Activated CD4-positive, alpha-beta memory T cell treated with anti-CD3 and anti-CD28 coated beads for 36 hours (primary cell): ENCODE data around the gene PNPLA6. TPM values are rescaled to one million over a fixed set of nuclear protein-coding genes. Genes with fewer than 3 reads are reported as not detected.
A peak's percentile ranks its signal among the peaks of the same experiment; 100 is the strongest.

Source experiments
- CTCF ChIA-PET: fragments of 350-600 bp; sonication (Branson Sonifier 250); formaldehyde crosslinking; loops from one replicate; lab custom pipeline; 2021; ENCODE audit warnings: antibody characterized with exemption, inconsistent platforms; lab: Charles Lee
- POLR2A ChIA-PET: fragments of 350-600 bp; sonication (Branson Sonifier 250); formaldehyde crosslinking; loops from one replicate; lab custom pipeline; 2021; ENCODE audit warnings: antibody characterized with exemption; lab: Charles Lee
- DNase-seq: peaks from one replicate; pipeline ENCODE4 v3.0.0-alpha.2; 2020
- H3K27ac Mint-ChIP-seq: one replicate; pipeline ENCODE4 v1.8.0; 2021; ENCODE audit warnings: mixed read lengths
- H3K27me3 Mint-ChIP-seq: one replicate; pipeline ENCODE4 v1.8.0; 2021; ENCODE audit warnings: mixed read lengths
- H3K36me3 Mint-ChIP-seq: one replicate; pipeline ENCODE4 v1.8.0; 2021; ENCODE audit warnings: mixed read lengths
- H3K4me1 Mint-ChIP-seq: one replicate; pipeline ENCODE4 v1.8.0; 2021; ENCODE audit warnings: low read depth, mixed read lengths
- H3K4me3 Mint-ChIP-seq: one replicate; pipeline ENCODE4 v1.8.0; 2021; ENCODE audit warnings: mild to moderate bottlenecking, mixed read lengths
- H3K9me3 Mint-ChIP-seq: one replicate; pipeline ENCODE4 v1.8.0; 2021; ENCODE audit warnings: mixed read lengths
- intact Hi-C: fragments of 100-400 bp; cut with micrococcal nuclease; formaldehyde crosslinking; loops from one replicate; pipeline ENCODE4 v1.15.1; 2023
- total RNA-seq, 2 experiments: library from RNA; stranded (reverse); gene quantifications; one replicate each; pipeline ENCODE4 v1.2.3, GENCODE V29; 2021

PNPLA6 gene
- total RNA-seq, 2 experiments from 2014 or later: 106 to 121 TPM

DNA sequence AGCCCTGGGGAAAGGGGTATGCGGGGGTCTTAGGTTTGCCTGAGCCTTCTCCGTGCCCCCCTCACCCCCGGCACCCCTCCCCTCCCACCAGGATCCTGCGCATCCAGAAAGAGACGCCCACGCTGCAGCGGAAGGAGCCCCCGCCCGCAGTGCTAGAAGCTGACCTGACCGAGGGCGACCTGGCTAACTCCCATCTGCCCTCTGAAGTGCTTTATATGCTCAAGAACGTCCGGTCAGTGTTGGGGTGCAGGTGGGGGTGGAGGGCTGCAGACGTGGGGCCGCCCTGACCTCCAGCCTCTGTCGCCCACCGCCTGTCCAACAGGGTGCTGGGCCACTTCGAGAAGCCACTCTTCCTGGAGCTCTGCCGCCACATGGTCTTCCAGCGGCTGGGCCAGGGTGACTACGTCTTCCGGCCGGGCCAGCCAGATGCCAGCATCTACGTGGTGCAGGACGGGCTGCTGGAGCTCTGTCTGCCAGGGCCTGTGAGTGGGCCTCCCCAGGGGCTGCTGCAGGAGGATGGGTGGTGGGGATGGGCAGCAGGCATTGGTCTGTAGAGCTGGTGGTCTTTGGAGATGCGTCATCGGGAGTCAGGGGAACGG lies 4.4 kb downstream of the PNPLA6 start:
- no peaks in the 10 kb centered on the region for H3K9me3 Mint-ChIP-seq
- no peaks in the 10 kb centered on the region for H3K27me3 Mint-ChIP-seq
- no peak for DNase-seq
- H3K4me3 Mint-ChIP-seq: no peak overlapping the region
- intact Hi-C loops: loop anchor here (10.0 kb wide), 1 partner anchor 145 kb away; no protein-coding TSS in a partner anchor
- H3K4me1 Mint-ChIP-seq: peaks cover 13% of the 10 kb centered on the region
- CTCF ChIA-PET: no interaction called here
- H3K36me3 Mint-ChIP-seq: peaks cover 31% of the 10 kb centered on the region
- POLR2A ChIA-PET: no interaction called here
- H3K27ac Mint-ChIP-seq: no peak overlapping the region

DNA sequence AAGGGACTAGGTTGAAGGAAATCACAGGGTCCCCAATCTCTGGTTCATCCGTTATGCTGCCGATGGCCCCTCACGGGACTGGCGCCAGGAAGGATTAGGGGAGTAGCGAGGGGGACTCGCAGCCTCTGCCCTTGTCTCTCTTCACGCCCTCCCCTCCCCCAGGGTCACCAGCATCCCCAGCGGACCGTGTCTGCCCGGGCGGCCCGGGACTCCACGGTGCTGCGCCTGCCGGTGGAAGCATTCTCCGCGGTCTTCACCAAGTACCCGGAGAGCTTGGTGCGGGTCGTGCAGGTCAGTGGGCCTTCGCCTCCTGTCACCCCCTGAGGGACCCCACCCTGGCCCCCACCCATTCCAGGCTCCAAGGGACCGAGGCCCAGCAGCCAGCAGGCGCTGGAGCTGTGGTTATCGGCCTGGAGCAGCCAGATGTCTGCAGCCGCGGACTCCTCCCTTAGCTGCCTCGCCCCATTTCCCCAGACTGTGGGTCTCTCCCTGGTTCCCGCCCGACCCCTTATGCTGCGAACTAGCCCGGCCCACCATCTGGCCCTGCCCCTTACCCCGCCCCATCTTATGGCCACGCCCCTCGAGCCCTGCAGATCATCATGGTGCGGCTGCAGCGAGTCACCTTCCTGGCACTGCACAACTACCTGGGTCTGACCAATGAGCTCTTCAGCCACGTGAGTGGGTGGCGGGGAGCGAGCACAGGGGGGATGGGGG lies 5.4 kb downstream of the PNPLA6 start:
- H3K4me1 Mint-ChIP-seq: peaks cover 17% of the 10 kb centered on the region
- no peaks in the 10 kb centered on the region for H3K27me3 Mint-ChIP-seq
- peaks cover 35% of the 10 kb centered on the region for H3K36me3 Mint-ChIP-seq
- no peak overlapping the region for H3K4me3 Mint-ChIP-seq
- intact Hi-C loops: no loop called here
- CTCF ChIA-PET: no interaction called here
- no peaks in the 10 kb centered on the region for H3K9me3 Mint-ChIP-seq
- H3K27ac Mint-ChIP-seq: no peak overlapping the region
- DNase-seq: peak; percentile 56
- POLR2A ChIA-PET: no interaction called here

DNA sequence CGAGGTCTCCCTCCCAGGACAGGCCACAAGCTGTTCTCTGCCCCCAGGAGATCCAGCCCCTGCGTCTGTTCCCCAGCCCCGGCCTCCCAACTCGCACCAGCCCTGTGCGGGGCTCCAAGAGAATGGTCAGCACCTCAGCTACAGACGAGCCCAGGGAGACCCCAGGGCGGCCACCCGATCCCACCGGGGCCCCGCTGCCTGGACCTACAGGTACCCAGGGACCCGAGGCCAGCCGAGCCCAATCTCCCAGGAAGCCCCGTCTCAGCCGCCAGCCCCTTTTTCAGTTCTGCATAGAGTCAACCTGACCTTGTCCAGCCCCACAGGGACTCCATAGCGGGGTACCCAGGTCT lies 5.9 kb downstream of the PNPLA6 start:
- Mint-ChIP-seq H3K4me3 (no peak overlapping the region), H3K9me3 (no peaks in the 10 kb centered on the region), H3K36me3 (peaks cover 35% of the 10 kb centered on the region), H3K4me1 (peaks cover 17% of the 10 kb centered on the region), H3K27me3 (no peaks in the 10 kb centered on the region), H3K27ac (peak overlapping the region; percentile 23)
- ChIA-PET CTCF (no interaction called here), POLR2A (no interaction called here)
- intact Hi-C loops: no loop called here
- no peak for DNase-seq

DNA sequence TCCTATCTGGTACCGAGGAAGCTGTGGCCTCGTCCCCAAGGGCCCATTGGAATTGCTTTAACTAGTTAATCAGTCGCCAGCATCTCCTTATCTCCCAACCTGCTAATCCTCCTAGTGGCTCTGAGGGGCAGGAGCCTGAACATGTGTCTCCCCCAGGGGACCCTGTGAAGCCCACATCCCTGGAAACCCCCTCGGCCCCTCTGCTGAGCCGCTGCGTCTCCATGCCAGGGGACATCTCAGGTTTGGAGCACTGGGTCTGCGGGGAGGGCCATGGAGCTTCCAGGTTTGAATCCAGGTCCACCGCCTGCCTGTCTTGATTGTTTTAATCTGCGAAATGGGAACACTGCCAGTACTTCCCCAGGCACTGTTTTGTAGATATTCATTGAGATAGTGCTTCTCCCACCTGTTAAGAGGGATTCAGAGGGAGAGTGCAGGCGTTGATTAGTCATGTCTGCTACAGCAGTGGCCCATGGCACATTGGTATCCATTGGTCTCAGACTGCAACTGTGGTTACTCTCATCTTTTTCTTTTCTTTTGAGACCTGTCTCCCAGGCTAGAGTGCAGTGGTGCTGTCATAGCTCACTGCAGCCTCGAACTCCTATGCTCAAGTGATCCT lies 6.4 kb downstream of the PNPLA6 start:
- H3K36me3 Mint-ChIP-seq: peaks cover 33% of the 10 kb centered on the region
- peak overlapping the region; percentile 23 for H3K27ac Mint-ChIP-seq
- H3K27me3 Mint-ChIP-seq: no peaks in the 10 kb centered on the region
- DNase-seq: no peak
- H3K4me3 Mint-ChIP-seq: no peak overlapping the region
- peaks cover 14% of the 10 kb centered on the region for H3K4me1 Mint-ChIP-seq
- ChIA-PET CTCF (no interaction called here), POLR2A (no interaction called here)
- no peaks in the 10 kb centered on the region for H3K9me3 Mint-ChIP-seq
- intact Hi-C loops: no loop called here

DNA sequence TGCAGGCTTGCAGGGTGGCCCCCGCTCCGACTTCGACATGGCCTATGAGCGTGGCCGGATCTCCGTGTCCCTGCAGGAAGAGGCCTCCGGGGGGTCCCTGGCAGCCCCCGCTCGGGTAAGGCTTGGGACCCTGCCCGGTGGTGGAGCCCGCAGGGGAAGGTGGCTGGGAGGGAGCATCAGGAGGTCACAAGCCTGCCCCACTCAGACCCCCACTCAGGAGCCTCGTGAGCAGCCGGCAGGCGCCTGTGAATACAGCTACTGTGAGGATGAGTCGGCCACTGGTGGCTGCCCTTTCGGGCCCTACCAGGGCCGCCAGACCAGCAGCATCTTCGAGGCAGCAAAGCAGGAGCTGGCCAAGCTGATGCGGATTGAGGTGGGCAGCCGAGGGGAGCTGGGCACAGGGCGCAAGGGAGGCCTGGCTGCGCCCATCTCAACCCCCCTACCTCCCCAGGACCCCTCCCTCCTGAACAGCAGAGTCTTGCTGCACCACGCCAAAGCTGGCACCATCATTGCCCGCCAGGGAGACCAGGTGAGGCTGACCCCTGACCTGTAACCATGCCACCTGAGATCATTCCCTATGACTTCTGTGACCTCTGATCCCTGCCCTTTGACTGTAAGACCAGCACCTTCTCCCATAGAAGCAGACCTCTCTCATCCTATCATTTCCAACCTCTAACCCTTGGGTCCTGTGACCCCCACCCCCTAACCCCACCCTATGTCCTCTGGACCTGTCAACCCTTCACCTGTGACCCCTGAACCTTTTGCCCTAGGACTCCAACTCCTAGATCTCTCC lies 7.2 kb downstream of the PNPLA6 start:
- CTCF ChIA-PET: no interaction called here
- DNase-seq: no peak
- H3K27me3 Mint-ChIP-seq: no peaks in the 10 kb centered on the region
- H3K36me3 Mint-ChIP-seq: peaks cover 30% of the 10 kb centered on the region
- intact Hi-C loops: no loop called here
- H3K4me3 Mint-ChIP-seq: no peak overlapping the region
- H3K9me3 Mint-ChIP-seq: no peaks in the 10 kb centered on the region
- H3K4me1 Mint-ChIP-seq: peaks cover 14% of the 10 kb centered on the region
- no peak overlapping the region for H3K27ac Mint-ChIP-seq
- POLR2A ChIA-PET: no interaction called here

DNA sequence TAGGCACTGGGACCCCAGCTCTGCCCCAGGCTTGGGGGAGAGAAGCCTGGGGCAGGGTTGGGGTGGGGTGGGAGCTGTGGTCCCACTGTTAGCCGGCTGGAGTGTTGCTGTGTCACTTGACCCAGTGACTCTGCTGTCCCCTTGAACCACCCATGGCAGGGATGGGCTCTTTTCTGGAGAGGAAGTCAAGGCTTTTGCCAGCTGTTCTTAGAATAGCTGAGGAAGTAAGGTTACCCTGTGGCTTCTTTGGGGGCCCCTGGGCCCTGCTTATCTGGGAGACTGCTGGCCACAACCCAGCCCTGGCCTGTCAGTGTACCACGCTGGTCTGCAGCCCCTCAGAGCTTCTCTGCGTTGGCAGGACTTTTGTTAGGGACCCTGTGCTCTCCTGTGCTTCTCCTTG lies 9.1 kb downstream of the PNPLA6 start:
- CTCF ChIA-PET: interaction anchor here (1.2 kb wide), 1 partner anchor 24 kb away, joined by 6 read pairs; no protein-coding TSS in a partner anchor
- intact Hi-C loops: no loop called here
- Mint-ChIP-seq H3K27ac (peak overlapping the region; percentile 69), H3K4me1 (peaks cover 14% of the 10 kb centered on the region), H3K27me3 (no peaks in the 10 kb centered on the region), H3K4me3 (no peak overlapping the region), H3K9me3 (no peaks in the 10 kb centered on the region), H3K36me3 (peaks cover 27% of the 10 kb centered on the region)
- no peak for DNase-seq
- POLR2A ChIA-PET: no interaction called here

DNA sequence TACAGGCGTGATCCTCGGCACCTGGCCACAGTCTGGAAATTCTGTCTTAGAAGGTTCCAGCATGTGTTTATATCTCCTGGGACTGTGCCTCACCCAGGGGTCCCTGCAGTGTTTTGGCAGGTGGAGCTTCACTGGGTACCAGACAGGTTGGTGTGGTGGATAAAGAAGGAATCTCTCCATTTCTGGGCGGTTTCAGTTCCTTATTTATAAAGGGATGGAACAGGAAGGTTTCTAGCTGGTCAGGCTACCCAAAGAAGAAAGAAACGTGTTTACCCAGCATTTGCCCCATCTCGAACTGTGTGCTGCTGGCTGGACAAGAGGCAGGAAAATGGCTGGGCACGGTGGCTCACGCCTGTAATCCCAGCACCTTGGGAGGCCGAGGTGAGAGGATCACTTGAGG lies 9.8 kb downstream of the PNPLA6 start:
- intact Hi-C loops: no loop called here
- DNase-seq: no peak
- CTCF ChIA-PET: interaction anchor here (1.2 kb wide), 1 partner anchor 23 kb away, joined by 6 read pairs; no protein-coding TSS in a partner anchor
- POLR2A ChIA-PET: no interaction called here
- H3K27me3 Mint-ChIP-seq: no peaks in the 10 kb centered on the region
- H3K9me3 Mint-ChIP-seq: no peaks in the 10 kb centered on the region
- peak overlapping the region; percentile 45 for H3K27ac Mint-ChIP-seq
- H3K36me3 Mint-ChIP-seq: peaks cover 26% of the 10 kb centered on the region
- H3K4me1 Mint-ChIP-seq: peaks cover 14% of the 10 kb centered on the region
- H3K4me3 Mint-ChIP-seq: no peak overlapping the region

DNA sequence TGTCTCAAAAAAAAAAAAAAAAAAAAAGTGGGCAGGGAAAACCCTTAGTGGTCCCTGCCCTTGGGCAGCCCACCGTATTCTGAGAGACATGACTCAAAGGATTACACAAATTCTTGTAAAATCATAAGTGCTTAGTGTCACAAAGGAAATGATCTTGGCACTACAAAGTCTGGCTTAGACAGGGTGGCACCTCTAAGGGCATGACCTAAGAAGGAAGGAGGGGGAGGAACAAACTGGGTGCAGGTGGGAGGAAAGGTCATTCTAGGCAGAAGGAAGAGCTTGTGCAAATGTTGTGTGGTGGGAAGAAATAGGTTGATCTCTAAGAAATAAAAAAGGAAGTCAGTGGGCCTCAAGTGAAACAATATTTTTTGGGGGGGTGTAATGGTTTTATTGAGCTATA lies 10.4 kb downstream of the PNPLA6 start:
- Mint-ChIP-seq H3K36me3 (peaks cover 29% of the 10 kb centered on the region), H3K27ac (peak overlapping the region; percentile 72), H3K4me3 (no peak overlapping the region), H3K9me3 (no peaks in the 10 kb centered on the region), H3K27me3 (no peaks in the 10 kb centered on the region), H3K4me1 (peaks cover 14% of the 10 kb centered on the region)
- ChIA-PET CTCF (interaction anchor here (1.5 to 2.0 kb wide), 2 partner anchors 22 to 191 kb away, joined by 4 read pairs; no protein-coding TSS in a partner anchor), POLR2A (no interaction called here)
- peak; percentile 48 for DNase-seq
- intact Hi-C loops: no loop called here

DNA sequence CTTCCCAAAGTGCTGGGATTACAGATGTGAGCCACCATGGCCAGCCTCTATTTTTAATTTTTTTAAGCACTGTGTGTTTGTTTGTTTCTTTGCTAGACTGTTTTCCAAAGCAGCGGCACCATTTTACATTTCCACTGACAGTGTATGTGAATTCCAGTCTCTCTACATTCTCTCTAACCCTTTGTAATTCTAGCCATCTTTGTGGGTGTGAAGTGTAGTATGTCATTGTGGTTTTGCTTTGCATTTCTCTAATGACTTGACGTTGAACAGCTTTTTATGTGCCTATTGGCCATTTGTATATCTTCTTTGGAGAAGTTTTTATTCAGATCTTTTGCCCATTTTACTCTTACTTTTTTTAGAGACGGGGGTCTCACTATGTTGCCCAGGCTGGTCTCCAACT lies 11.6 kb downstream of the PNPLA6 start:
- ChIA-PET CTCF (interaction anchor here (1.5 to 2.0 kb wide), 2 partner anchors 21 to 193 kb away, joined by 4 read pairs; no protein-coding TSS in a partner anchor), POLR2A (no interaction called here)
- Mint-ChIP-seq H3K27me3 (no peaks in the 10 kb centered on the region), H3K27ac (no peak overlapping the region), H3K4me1 (peaks cover 14% of the 10 kb centered on the region), H3K9me3 (no peaks in the 10 kb centered on the region), H3K36me3 (peaks cover 31% of the 10 kb centered on the region), H3K4me3 (no peak overlapping the region)
- DNase-seq: no peak
- intact Hi-C loops: no loop called here

DNA sequence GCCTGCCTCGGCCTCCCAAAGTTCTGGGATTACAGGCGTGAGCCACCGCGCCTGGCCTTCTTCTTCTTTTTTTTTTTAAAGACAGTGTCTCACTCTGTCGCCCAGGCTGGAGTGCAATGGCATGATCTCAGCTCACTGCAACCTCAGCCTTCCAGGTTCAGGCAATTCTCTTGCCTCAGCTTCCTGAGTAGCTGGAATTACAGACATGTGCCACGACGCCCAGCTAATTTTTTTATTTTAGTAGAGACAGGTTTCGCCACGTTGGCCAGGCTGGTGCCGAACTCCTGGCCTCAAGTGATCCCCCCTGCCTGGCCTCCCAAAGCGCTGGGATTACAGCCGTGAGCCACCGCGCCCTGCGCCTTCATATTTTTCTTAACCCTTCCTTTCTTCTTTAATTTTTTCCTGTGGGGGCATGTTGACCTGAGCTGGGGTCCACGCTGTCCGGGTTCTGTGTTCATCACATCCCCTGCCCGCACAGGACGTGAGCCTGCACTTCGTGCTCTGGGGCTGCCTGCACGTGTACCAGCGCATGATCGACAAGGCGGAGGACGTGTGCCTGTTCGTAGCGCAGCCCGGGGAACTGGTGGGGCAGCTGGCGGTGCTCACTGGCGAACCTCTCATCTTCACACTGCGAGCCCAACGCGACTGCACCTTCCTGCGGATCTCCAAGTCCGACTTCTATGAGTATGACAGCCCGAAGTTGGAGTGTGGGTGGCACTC lies 14.1 kb downstream of the PNPLA6 start:
- Mint-ChIP-seq H3K4me1 (peaks cover 12% of the 10 kb centered on the region), H3K36me3 (peaks cover 28% of the 10 kb centered on the region), H3K4me3 (no peak overlapping the region), H3K9me3 (no peaks in the 10 kb centered on the region), H3K27me3 (no peaks in the 10 kb centered on the region), H3K27ac (no peak overlapping the region)
- POLR2A ChIA-PET: no interaction called here
- CTCF ChIA-PET: no interaction called here
- no peak for DNase-seq
- intact Hi-C loops: no loop called here

DNA sequence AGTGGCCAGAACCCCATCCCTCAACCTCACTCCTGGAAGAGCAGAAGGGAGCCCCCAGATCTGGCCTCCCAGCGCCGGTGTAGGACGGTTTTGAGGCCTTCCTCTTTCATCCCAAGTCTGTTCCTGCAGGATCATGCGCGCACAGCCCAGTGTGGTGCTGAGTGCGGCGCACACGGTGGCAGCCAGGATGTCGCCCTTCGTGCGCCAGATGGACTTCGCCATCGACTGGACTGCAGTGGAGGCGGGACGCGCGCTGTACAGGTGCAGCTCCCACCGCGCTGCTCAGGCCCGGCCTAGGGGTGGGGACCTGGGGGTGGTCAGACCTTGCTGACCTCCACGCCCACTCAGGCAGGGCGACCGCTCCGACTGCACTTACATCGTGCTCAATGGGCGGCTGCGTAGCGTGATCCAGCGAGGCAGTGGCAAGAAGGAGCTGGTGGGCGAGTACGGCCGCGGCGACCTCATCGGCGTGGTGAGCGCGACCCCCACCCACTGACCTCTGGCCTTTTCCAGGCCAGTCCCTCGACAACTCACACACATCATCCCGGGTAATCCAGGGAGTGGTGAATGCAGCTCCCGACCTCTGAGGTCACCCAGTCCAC lies 14.8 kb downstream of the PNPLA6 start:
- POLR2A ChIA-PET: no interaction called here

More for the DNA sequence above, 14.8 kb downstream of the PNPLA6 start:
- Mint-ChIP-seq H3K4me1 (peaks cover 11% of the 10 kb centered on the region), H3K9me3 (no peaks in the 10 kb centered on the region), H3K27ac (no peak overlapping the region), H3K27me3 (no peaks in the 10 kb centered on the region), H3K36me3 (peaks cover 28% of the 10 kb centered on the region), H3K4me3 (no peak overlapping the region)
- CTCF ChIA-PET: no interaction called here
- DNase-seq: no peak
- intact Hi-C loops: no loop called here
